IMR-90 (cell line): ENCODE measurements around the gene ATP1A3.

Source experiments
- CEBPB ChIP-seq: IDR thresholded peaks from 2 replicates; pipeline ENCODE4 v1.6.1; 2012; ENCODE audit warnings: low read depth, low read length, improper control_type of control experiment
- CHD1 ChIP-seq: IDR thresholded peaks from 2 replicates; pipeline ENCODE4 v1.6.1; 2012; ENCODE audit warnings: low read depth, low read length, improper control_type of control experiment
- MAFK ChIP-seq: IDR thresholded peaks from 2 replicates; pipeline ENCODE4 v1.6.1; 2012; ENCODE audit warnings: low read depth, low read length, improper control_type of control experiment
- MAZ ChIP-seq: IDR thresholded peaks from 2 replicates; pipeline ENCODE4 v1.6.1; 2012; ENCODE audit warnings: low read depth, mild to moderate bottlenecking, low read length, improper control_type of control experiment, moderate library complexity, borderline replicate concordance
- MXI1 ChIP-seq: IDR thresholded peaks from 2 replicates; pipeline ENCODE4 v1.6.1; 2012; ENCODE audit warnings: low read depth, mild to moderate bottlenecking, low read length, moderate library complexity, borderline replicate concordance
- NFE2L2 ChIP-seq: fragments of 150-350 bp; IDR thresholded peaks from 2 replicates; pipeline ENCODE4 v1.6.1; 2016; ENCODE audit warnings: low read depth, mild to moderate bottlenecking, low read length
- POLR2A ChIP-seq: IDR thresholded peaks from 2 replicates; pipeline ENCODE4 v1.6.1; 2012; ENCODE audit warnings: mild to moderate bottlenecking, low read depth, low read length
- RAD21 ChIP-seq: IDR thresholded peaks from 2 replicates; pipeline ENCODE4 v1.6.1; 2012; ENCODE audit warnings: low read length, improper control_type of control experiment
- RCOR1 ChIP-seq: IDR thresholded peaks from 2 replicates; pipeline ENCODE4 v1.6.1; 2012; ENCODE audit warnings: mild to moderate bottlenecking, low read length, improper control_type of control experiment; ENCODE audit not compliant: insufficient replicate concordance
- RFX5 ChIP-seq: IDR thresholded peaks from 2 replicates; pipeline ENCODE4 v1.8.0; 2012; ENCODE audit warnings: low read depth, mild to moderate bottlenecking, low read length, moderate library complexity
- SMC3 ChIP-seq: fragments of 150-350 bp; IDR thresholded peaks from 2 replicates; pipeline ENCODE4 v1.6.1; 2016; ENCODE audit warnings: low read depth, mild to moderate bottlenecking, antibody characterized with exemption, low read length, moderate library complexity
- TF ChIP-seq, protein P1 (sequence below): conservative IDR thresholded peaks from 2 replicates; pipeline ENCODE4 v1.5.1; 2012; ENCODE audit warnings: mild to moderate bottlenecking, low read depth, low read length, improper control_type of control experiment
- TF ChIP-seq, protein P2 (sequence below): fragments of 150-350 bp; IDR thresholded peaks from 2 replicates; pipeline ENCODE4 v1.6.1; 2017; ENCODE audit warnings: mild to moderate bottlenecking, antibody characterized with exemption, low read length, low read depth

GRCh38 chr19:41968751-41969595 is 25.1 kb downstream of the ATP1A3 start:
- TF ChIP-seq, protein P1, sequence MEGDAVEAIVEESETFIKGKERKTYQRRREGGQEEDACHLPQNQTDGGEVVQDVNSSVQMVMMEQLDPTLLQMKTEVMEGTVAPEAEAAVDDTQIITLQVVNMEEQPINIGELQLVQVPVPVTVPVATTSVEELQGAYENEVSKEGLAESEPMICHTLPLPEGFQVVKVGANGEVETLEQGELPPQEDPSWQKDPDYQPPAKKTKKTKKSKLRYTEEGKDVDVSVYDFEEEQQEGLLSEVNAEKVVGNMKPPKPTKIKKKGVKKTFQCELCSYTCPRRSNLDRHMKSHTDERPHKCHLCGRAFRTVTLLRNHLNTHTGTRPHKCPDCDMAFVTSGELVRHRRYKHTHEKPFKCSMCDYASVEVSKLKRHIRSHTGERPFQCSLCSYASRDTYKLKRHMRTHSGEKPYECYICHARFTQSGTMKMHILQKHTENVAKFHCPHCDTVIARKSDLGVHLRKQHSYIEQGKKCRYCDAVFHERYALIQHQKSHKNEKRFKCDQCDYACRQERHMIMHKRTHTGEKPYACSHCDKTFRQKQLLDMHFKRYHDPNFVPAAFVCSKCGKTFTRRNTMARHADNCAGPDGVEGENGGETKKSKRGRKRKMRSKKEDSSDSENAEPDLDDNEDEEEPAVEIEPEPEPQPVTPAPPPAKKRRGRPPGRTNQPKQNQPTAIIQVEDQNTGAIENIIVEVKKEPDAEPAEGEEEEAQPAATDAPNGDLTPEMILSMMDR, result no peak
- no peak for TF ChIP-seq MAFK
- TF ChIP-seq POLR2A, result no peak
- TF ChIP-seq CHD1, result no peak
- TF ChIP-seq NFE2L2, result no peak
- TF ChIP-seq RFX5, result no peak
- TF ChIP-seq, protein P2, sequence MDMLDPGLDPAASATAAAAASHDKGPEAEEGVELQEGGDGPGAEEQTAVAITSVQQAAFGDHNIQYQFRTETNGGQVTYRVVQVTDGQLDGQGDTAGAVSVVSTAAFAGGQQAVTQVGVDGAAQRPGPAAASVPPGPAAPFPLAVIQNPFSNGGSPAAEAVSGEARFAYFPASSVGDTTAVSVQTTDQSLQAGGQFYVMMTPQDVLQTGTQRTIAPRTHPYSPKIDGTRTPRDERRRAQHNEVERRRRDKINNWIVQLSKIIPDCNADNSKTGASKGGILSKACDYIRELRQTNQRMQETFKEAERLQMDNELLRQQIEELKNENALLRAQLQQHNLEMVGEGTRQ, result no peak
- TF ChIP-seq MXI1, result no peak
- TF ChIP-seq RAD21, result no peak
- no peak for TF ChIP-seq SMC3
- no peak for TF ChIP-seq CEBPB
- TF ChIP-seq RCOR1, result no peak
- no peak for TF ChIP-seq MAZ
